ENCODE data around the gene ZNF346.

DNA sequence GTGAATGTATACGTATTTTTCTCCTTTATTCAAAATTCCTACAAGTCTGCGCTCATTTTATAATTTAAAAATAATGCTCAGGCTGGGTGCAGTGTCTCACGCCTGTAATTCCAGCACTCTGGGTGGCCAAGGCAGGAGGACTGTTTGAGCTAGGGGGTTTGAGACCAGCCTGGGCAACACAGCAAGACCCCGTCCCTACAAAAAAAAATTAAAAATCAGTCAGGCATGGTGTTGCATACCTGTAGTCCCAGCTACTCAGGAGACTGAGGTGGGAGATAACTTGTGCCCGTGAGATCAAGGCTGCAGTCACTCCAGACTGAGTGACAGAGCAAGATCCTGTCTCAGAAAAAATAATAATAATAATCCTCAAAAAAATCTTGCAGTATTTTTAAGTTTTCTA lies 23.7 kb upstream of the ZNF346 start:
- TF ChIP-seq POLR2A (IDR thresholded peaks at IDR 0.05; ENCODE audit: low read depth, low read length) (no peak), POLR2AphosphoS5 (IDR thresholded peaks at IDR 0.05; ENCODE audit: low read depth, low read length) (no peak)

Measured in GM12892 (cell line).